ENCODE results near the gene PKDCC. TPM values are rescaled to one million over a fixed set of nuclear protein-coding genes. Genes with fewer than 3 reads are reported as not detected.
A peak's percentile ranks its signal among the peaks of the same experiment; 100 is the strongest.

PKDCC gene
- total and polyA plus RNA-seq, 10 donors, result 19.8 to 81.9 (median 44.4) TPM

DNA sequence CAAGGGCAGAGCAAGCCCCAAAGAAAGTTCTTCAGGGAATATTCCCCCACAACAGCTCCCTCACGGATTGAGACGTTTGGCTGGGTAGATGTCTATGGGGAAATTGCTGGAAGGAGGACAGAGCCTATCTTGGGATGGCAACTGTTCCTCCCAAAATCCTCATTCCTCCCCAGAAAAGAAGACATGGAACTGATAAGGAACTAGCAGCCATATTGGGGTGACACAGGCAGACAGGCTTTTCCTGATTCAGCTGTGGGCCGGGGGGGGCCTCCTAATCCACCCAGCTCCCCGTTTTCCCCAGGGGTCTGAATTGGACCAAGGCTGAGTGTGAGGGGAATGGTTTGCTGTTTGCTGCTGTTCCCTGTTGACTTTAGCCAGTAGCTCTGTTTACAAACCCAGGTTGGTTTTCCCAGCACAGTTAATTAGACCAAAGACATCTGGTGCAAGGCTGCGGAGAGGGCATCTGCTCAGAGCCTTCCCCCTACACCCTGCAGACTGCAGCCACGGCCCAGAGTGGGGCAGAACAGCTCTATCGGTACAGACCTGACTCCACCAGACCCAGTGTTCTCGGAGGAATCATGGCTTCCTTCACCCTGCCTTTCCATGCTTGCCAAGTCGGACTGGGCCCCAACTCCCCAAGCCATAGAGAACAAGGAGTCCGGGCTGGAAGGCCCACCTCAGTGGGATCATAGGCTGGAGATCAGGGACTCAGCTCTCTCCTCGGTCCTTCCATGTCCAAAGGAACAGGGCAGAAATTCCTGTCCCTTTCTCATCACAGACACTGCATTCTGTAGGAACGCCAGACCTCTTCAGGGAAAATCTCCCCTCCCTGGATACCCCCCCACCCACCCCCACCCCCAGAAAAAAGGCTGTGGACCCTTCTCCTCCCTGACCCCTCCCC is 1.7 kb upstream of the PKDCC start:
- Histone ChIP-seq H3K36me3 (no peaks in the 10 kb centered on the region), H3K4me3 (peak overlapping the region in 2 of 8 donors; percentile 30 to 81), H3K27me3 (replicated peaks in 1 of 7) (peaks cover 0 to 66% (median 17%) of the 10 kb centered on the region in 7 donors), H3K4me1 (peaks cover 6 to 17% (median 9%) of the 10 kb centered on the region in 6 donors), H3K27ac (peak overlapping the region in 7 of 8 donors; percentile 3 to 84 (median 80)), H3K9me3 (no peaks in the 10 kb centered on the region)
- WGBS, 5 donors, result 71 to 87% (median 78%) methylated on average over 10 to 12 of the region's 12 CpGs
- TF ChIP-seq POLR2A (IDR thresholded peaks at IDR 0.05), result no peak
- TF ChIP-seq, protein P1, sequence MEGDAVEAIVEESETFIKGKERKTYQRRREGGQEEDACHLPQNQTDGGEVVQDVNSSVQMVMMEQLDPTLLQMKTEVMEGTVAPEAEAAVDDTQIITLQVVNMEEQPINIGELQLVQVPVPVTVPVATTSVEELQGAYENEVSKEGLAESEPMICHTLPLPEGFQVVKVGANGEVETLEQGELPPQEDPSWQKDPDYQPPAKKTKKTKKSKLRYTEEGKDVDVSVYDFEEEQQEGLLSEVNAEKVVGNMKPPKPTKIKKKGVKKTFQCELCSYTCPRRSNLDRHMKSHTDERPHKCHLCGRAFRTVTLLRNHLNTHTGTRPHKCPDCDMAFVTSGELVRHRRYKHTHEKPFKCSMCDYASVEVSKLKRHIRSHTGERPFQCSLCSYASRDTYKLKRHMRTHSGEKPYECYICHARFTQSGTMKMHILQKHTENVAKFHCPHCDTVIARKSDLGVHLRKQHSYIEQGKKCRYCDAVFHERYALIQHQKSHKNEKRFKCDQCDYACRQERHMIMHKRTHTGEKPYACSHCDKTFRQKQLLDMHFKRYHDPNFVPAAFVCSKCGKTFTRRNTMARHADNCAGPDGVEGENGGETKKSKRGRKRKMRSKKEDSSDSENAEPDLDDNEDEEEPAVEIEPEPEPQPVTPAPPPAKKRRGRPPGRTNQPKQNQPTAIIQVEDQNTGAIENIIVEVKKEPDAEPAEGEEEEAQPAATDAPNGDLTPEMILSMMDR (IDR thresholded peaks at IDR 0.05 in 8 of 11, conservative IDR thresholded peaks at IDR 0.05 in 3 of 11), result no peak
- peak in 1 of 3 donors; percentile 58 for TF ChIP-seq POLR2AphosphoS5 (IDR thresholded peaks at IDR 0.05)
- DNase-seq, result no peak
- intact Hi-C loops (cut with DNase I; ENCODE audit: low total_unique reads), result no loop called here

DNA sequence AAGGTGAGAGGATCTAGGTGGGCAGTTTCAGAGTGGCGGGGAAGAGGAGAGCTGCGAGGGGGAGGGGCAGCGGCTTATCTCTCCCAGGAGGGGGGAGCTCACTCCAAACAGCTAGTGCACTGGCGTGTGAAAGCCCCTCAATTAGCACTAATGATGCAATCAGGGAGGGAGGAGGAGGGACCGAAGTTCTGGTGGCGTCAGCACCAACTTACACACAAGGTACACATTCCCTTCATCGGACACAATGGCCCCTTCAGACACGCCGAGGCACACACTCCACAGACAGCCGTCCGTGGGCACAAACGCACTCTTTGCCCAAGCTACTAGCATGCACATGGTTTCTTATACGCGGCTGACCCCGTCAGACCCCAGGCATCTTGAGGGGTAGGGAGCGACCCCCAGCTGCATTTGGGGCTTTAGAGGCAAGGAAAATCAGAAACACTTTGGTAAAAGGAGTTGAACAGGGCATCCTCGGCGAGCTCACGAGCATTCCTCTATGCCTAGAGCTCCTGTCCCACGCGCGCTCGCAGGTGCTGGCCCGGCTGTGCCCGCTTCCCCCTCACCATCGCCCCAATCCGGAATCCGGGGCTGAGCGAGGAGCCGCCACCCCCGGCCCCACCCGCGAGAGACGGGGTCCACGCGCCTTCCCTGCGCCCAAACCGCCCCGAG is 868 bp upstream of the PKDCC start:
- intact Hi-C loops (cut with DNase I; ENCODE audit: low total_unique reads), result no loop called here
- no peaks in the 10 kb centered on the region for H3K9me3 ChIP-seq
- WGBS, 5 donors, result 7 to 27% (median 11%) methylated on average over 8 to 39 of the region's 39 CpGs
- H3K27me3 ChIP-seq (replicated peaks in 1 of 7), result peaks cover 0 to 69% (median 17%) of the 10 kb centered on the region in 7 donors
- H3K27ac ChIP-seq, result peak overlapping the region in 7 of 8 donors; percentile 77 to 84 (median 80)
- DNase-seq, result no peak
- peak overlapping the region; percentile 30 to 81 (median 51) for H3K4me3 ChIP-seq
- peaks cover 6 to 17% (median 9%) of the 10 kb centered on the region in 6 donors for H3K4me1 ChIP-seq
- no peaks in the 10 kb centered on the region for H3K36me3 ChIP-seq
- TF ChIP-seq, protein P1 (IDR thresholded peaks at IDR 0.05 in 8 of 11, conservative IDR thresholded peaks at IDR 0.05 in 3 of 11), result no peak
- TF ChIP-seq POLR2A (IDR thresholded peaks at IDR 0.05) (no peak), POLR2AphosphoS5 (IDR thresholded peaks at IDR 0.05) (peak in 1 of 3 donors; percentile 42)

DNA sequence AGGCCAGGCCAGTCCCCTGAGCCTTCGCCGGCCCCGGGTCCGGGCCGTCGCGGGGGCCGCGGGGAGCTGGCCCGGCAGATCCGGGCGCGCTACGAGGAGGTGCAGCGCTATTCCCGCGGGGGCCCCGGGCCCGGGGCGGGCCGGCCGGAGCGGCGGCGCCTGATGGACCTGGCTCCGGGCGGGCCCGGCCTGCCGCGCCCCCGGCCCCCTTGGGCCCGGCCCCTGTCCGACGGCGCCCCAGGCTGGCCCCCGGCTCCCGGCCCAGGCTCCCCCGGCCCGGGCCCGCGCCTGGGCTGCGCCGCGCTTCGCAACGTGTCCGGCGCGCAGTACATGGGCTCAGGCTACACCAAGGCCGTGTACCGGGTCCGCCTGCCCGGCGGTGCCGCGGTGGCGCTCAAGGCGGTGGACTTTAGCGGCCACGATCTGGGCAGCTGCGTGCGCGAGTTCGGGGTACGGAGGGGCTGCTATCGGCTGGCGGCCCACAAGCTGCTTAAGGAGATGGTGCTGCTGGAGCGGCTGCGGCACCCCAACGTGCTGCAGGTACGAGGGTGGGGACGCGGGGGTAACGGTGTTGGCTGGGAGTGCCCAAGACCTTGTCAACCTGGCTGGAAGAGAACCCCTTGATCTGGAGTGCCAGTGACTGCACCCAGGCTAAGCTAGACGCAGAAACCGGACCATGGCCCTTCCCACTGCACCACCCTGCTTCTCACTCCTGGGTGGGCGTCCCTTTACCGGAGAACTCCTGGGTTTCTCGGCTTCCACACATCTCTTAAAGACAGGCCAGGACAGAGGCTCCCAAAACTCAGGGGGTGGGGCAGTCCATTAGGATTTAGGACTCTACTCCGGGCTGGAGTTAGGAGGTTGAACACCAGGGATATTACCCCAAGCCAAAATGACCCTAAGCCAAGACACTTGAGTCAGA is 739 bp downstream of the PKDCC start:
- peaks cover 0 to 53% (median 17%) of the 10 kb centered on the region in 7 donors for H3K27me3 ChIP-seq (replicated peaks in 1 of 7)
- no peak for DNase-seq
- H3K27ac ChIP-seq, result peak overlapping the region in 7 of 8 donors; percentile 61 to 82 (median 77)
- H3K4me1 ChIP-seq, result peaks cover 6 to 24% (median 9%) of the 10 kb centered on the region in 6 donors
- peak overlapping the region; percentile 16 to 81 (median 51) for H3K4me3 ChIP-seq
- intact Hi-C loops (cut with DNase I; ENCODE audit: low total_unique reads), result no loop called here
- H3K36me3 ChIP-seq, result no peaks in the 10 kb centered on the region
- 10 to 21% (median 12%) methylated on average over 29 to 80 of the region's 80 CpGs for WGBS, 5 donors
- H3K9me3 ChIP-seq, result no peaks in the 10 kb centered on the region
- peak in 1 of 3 donors; percentile 15 for TF ChIP-seq POLR2AphosphoS5 (IDR thresholded peaks at IDR 0.05)
- no peak for TF ChIP-seq POLR2A (IDR thresholded peaks at IDR 0.05)
